Endothelial cell of umbilical vein (primary cell): ENCODE data around the gene LRRC8D. TPM values are rescaled to one million over a fixed set of nuclear protein-coding genes. Genes with fewer than 3 reads are reported as not detected.

Source experiments
- BruUV-seq: library from RNA; stranded (reverse); fragments of 400-500 nt; replicated peaks from 2 replicates; lab custom pipeline; 2021; lab: Mats Ljungman, UMichigan
- CTCF ChIA-PET: fragments of 300-600, 350-600 bp; sonication (Branson Sonifier 250); formaldehyde crosslinking; loops from one replicate; lab custom pipeline; 2021; ENCODE audit warnings: antibody characterized with exemption, inconsistent platforms; lab: Charles Lee
- POLR2A ChIA-PET: fragments of 300-600, 350-600 bp; sonication (Branson Sonifier 250); formaldehyde crosslinking; loops from one replicate; lab custom pipeline; 2021; ENCODE audit warnings: antibody characterized with exemption, inconsistent platforms; lab: Charles Lee
- DNase-seq: peaks from one replicate; pipeline ENCODE4 v3.0.0-alpha.2; 2011; ENCODE audit warnings: low read depth, low spot score
- FAIRE-seq: peaks from 2 replicates; lab custom pipeline; 2011; peaks lifted over from hg19 to GRCh38; lab: Jason Lieb, UNC
- H2AFZ ChIP-seq: 2 replicates; pipeline ENCODE4 v1.6.0; 2012; ENCODE audit warnings: low read depth, low read length, control low read depth, inconsistent platforms
- H3K27ac ChIP-seq: 2 replicates; pipeline ENCODE4 v1.5.1; 2011; ENCODE audit warnings: low read depth, mild to moderate bottlenecking, control low read depth, low read length, moderate library complexity; ENCODE audit not compliant: insufficient read depth
- H3K27me3 ChIP-seq, 2 experiments: 2 replicates each; pipeline versions ENCODE4 v1.6.0 to v1.6.1; 2011; ENCODE audit warnings: low read length in 2 of 2, mixed read lengths in 1 of 2; ENCODE audit not compliant: control insufficient read depth in 2 of 2, insufficient read depth in 2 of 2
- H3K36me3 ChIP-seq, 2 experiments: 2 replicates in 1 of 2; 3 replicates in 1 of 2; pipeline ENCODE4 v1.5.1; 2011; ENCODE audit warnings: low read length in 2 of 2, mild to moderate bottlenecking in 1 of 2, moderate library complexity in 1 of 2; ENCODE audit not compliant: control insufficient read depth in 2 of 2, insufficient read depth in 2 of 2; ENCODE audit errors: extremely low read depth in 1 of 2
- H3K4me1 ChIP-seq: 3 replicates; pipeline ENCODE4 v1.5.1; 2011; ENCODE audit warnings: mild to moderate bottlenecking, low read length; ENCODE audit not compliant: control insufficient read depth, insufficient read depth; ENCODE audit errors: extremely low read depth
- H3K4me2 ChIP-seq: 2 replicates; pipeline ENCODE4 v1.6.1; 2011; ENCODE audit warnings: low read length, control low read depth, mixed read lengths; ENCODE audit not compliant: insufficient read depth
- H3K4me3 ChIP-seq, 3 experiments: fragments of 200-600 bp in 1 of 3; sonication (generic), shearing (Covaris generic) in 1 of 3; replicated peaks in 1 of 3; 2 replicates each; pipeline ENCODE4 v1.5.1; 2011 to 2016; ENCODE audit warnings: control low read depth in 3 of 3, low read length in 3 of 3, mild to moderate bottlenecking in 2 of 3, inconsistent platforms in 1 of 3, low read depth in 1 of 3, moderate library complexity in 1 of 3; ENCODE audit not compliant: insufficient read depth in 1 of 3
- H3K79me2 ChIP-seq: 2 replicates; pipeline ENCODE4 v1.6.0; 2012; ENCODE audit warnings: low read length, inconsistent platforms; ENCODE audit not compliant: control insufficient read depth, insufficient read depth
- H3K9ac ChIP-seq: replicated peaks from 2 replicates; pipeline ENCODE3; 2011; ENCODE audit warnings: low read length, control low read depth; ENCODE audit not compliant: insufficient read depth; ENCODE audit errors: extremely low read depth
- H3K9me1 ChIP-seq: replicated peaks from 3 replicates; pipeline ENCODE4 v1.6.0; 2011; ENCODE audit warnings: mild to moderate bottlenecking, low read length; ENCODE audit not compliant: control insufficient read depth, insufficient read depth; ENCODE audit errors: extremely low read depth
- H3K9me3 ChIP-seq: replicated peaks from 2 replicates; pipeline ENCODE4 v1.5.1; 2012; ENCODE audit warnings: low read length, inconsistent platforms; ENCODE audit not compliant: control insufficient read depth, insufficient read depth
- H4K20me1 ChIP-seq: replicated peaks from 2 replicates; pipeline ENCODE3; 2011; ENCODE audit warnings: mild to moderate bottlenecking, low read length; ENCODE audit not compliant: control insufficient read depth, insufficient read depth; ENCODE audit errors: extremely low read depth
- EZH2 ChIP-seq: IDR thresholded peaks from 2 replicates; pipeline ENCODE4 v1.6.1; 2012; ENCODE audit warnings: borderline replicate concordance, low read depth, mild to moderate bottlenecking, moderate library complexity, low read length, inconsistent platforms; ENCODE audit not compliant: severe bottlenecking
- FOS ChIP-seq: IDR thresholded peaks from 2 replicates; pipeline ENCODE4 v1.6.1; 2011; ENCODE audit warnings: mild to moderate bottlenecking, low read length, moderate library complexity, borderline replicate concordance; ENCODE audit not compliant: insufficient read depth
- GATA2 ChIP-seq: IDR thresholded peaks from 2 replicates; pipeline ENCODE4 v1.7.0; 2011; ENCODE audit warnings: low read depth, mild to moderate bottlenecking, moderate library complexity, mixed read lengths, low read length; ENCODE audit not compliant: insufficient read length, insufficient read depth
- JUN ChIP-seq: IDR thresholded peaks from 2 replicates; pipeline ENCODE4 v1.6.1; 2011; ENCODE audit warnings: borderline replicate concordance, low read depth; ENCODE audit not compliant: insufficient read length, insufficient read depth
- MYC ChIP-seq: IDR thresholded peaks from one replicate; pipeline ENCODE4 v1.6.1; 2011; ENCODE audit warnings: mild to moderate bottlenecking, low read depth, low read length
- POLR2A ChIP-seq: IDR thresholded peaks from 2 replicates; pipeline ENCODE4 v1.6.1; 2012; ENCODE audit warnings: low read depth, mild to moderate bottlenecking, control low read depth, low read length
- POLR2AphosphoS5 ChIP-seq: IDR thresholded peaks from 2 replicates; pipeline ENCODE4 v1.6.1; 2012; ENCODE audit warnings: low read depth, mild to moderate bottlenecking, control low read depth, low read length, moderate library complexity; ENCODE audit not compliant: insufficient read depth
- dilution Hi-C: fragments of 300-500 bp; cut with MboI; formaldehyde crosslinking; loops from one replicate; pipeline ENCODE4 v1.15.0; 2019; ENCODE audit warnings: low sequenced_read_pairs; ENCODE audit not compliant: extremely low pct_ligation_motif_present
- intact Hi-C: fragments of 100-400 bp; cut with micrococcal nuclease; formaldehyde crosslinking; loops from one replicate; pipeline ENCODE4 v1.10.0; 2022
- polyA plus RNA-seq, 4 experiments: library from polyadenylated mRNA; depleted of rRNA in 3 of 4; stranded (reverse) in 3 of 4; unstranded in 1 of 4; fragments of >200 nt; gene quantifications; 2 replicates each; pipeline versions ENCODE4 v1.2.1 to v1.2.3, GENCODE V29; 2011 to 2012; ENCODE audit warnings: missing spikeins in 1 of 4
- total RNA-seq: library from RNA; stranded (reverse); gene quantifications from 2 replicates; pipeline ENCODE4 v1.2.3, GENCODE V29; 2021
- TF ChIP-seq, protein P1 (sequence below): IDR thresholded peaks from 2 replicates; pipeline ENCODE4 v1.6.1; 2011; ENCODE audit not compliant: insufficient read depth, insufficient read length
- TF ChIP-seq, protein P2 (sequence below), 2 donors: IDR thresholded peaks; 1 replicate in 1 of 2; 2 replicates in 1 of 2; pipeline ENCODE4 v1.5.1; 2011; ENCODE audit warnings: low read length in 2 of 2, mild to moderate bottlenecking in 2 of 2, moderate library complexity in 2 of 2, control low read depth in 1 of 2, inconsistent platforms in 1 of 2, low read depth in 1 of 2; ENCODE audit not compliant: insufficient read depth in 1 of 2; ENCODE audit errors: extremely low read depth in 1 of 2

LRRC8D gene
- total and polyA plus RNA-seq, 2 donors (not counting 3 experiments of a cell fraction or from before 2014, with no cell fraction given), result 31.9 to 37.7 TPM

DNA sequence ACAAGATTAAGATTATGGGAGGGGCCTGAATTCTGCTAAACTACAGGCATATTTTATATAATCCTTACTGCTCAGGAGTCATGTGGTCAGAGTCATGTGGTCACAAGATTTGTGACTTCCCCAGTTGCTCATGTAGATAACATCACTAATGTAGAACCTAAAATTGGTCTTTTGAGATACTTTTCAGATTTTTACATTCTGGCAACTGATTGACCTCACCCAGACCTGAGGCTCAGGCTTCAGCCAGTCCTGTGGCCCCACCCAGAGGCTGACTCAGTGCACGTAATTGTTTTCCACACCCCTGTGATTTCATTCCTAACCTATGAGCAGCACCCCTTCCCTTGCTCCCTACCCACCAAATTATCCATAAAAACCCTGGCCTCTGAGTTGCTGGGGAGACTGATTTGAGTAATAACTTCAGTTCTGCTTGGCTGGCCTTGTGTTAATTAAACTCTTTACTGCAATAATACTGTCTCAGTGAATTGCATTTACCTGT, 132.3 kb downstream of the LRRC8D start:
- ChIA-PET CTCF (interaction anchor here (0.8 to 1.5 kb wide), 5 partner anchors 8 to 149 kb away, joined by 3 to 11 read pairs (median 3); no protein-coding TSS in a partner anchor), POLR2A (no interaction called here)
- TF ChIP-seq, protein P1, sequence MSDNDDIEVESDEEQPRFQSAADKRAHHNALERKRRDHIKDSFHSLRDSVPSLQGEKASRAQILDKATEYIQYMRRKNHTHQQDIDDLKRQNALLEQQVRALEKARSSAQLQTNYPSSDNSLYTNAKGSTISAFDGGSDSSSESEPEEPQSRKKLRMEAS, result no peak
- TF ChIP-seq, protein P2, sequence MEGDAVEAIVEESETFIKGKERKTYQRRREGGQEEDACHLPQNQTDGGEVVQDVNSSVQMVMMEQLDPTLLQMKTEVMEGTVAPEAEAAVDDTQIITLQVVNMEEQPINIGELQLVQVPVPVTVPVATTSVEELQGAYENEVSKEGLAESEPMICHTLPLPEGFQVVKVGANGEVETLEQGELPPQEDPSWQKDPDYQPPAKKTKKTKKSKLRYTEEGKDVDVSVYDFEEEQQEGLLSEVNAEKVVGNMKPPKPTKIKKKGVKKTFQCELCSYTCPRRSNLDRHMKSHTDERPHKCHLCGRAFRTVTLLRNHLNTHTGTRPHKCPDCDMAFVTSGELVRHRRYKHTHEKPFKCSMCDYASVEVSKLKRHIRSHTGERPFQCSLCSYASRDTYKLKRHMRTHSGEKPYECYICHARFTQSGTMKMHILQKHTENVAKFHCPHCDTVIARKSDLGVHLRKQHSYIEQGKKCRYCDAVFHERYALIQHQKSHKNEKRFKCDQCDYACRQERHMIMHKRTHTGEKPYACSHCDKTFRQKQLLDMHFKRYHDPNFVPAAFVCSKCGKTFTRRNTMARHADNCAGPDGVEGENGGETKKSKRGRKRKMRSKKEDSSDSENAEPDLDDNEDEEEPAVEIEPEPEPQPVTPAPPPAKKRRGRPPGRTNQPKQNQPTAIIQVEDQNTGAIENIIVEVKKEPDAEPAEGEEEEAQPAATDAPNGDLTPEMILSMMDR (IDR thresholded peaks at IDR 0.05; ENCODE audit: extremely low read depth in 1 of 2, insufficient read depth in 1 of 2, low read depth in 1 of 2, low read length in 2 of 2), result peak; percentile 24 to 29
- no peak for TF ChIP-seq FOS
- H3K9ac ChIP-seq, result no peak overlapping the region
- BruUV-seq, result no TSS peak
- H3K4me3 ChIP-seq, result no peak overlapping the region
- peak; percentile 42 for DNase-seq
- H3K36me3 ChIP-seq, result no peaks in the 10 kb centered on the region
- peak overlapping the region; percentile 70 for H2AFZ ChIP-seq
- H3K9me3 ChIP-seq, result no peaks in the 10 kb centered on the region
- FAIRE-seq, result peak; percentile 80
- peaks cover 5% of the 10 kb centered on the region for H3K4me1 ChIP-seq
- dilution Hi-C loops, result no loop called here
- no peak overlapping the region for H3K4me2 ChIP-seq
- no peaks in the 10 kb centered on the region for H3K27me3 ChIP-seq
- H3K79me2 ChIP-seq, result no peaks in the 10 kb centered on the region
- intact Hi-C loops, result loop anchor here (1.0 kb wide), 3 partner anchors 110 to 173 kb away; no protein-coding TSS in a partner anchor
- H3K9me1 ChIP-seq, result no peaks in the 10 kb centered on the region
- no peak overlapping the region for H3K27ac ChIP-seq
- no peaks in the 10 kb centered on the region for H4K20me1 ChIP-seq

DNA sequence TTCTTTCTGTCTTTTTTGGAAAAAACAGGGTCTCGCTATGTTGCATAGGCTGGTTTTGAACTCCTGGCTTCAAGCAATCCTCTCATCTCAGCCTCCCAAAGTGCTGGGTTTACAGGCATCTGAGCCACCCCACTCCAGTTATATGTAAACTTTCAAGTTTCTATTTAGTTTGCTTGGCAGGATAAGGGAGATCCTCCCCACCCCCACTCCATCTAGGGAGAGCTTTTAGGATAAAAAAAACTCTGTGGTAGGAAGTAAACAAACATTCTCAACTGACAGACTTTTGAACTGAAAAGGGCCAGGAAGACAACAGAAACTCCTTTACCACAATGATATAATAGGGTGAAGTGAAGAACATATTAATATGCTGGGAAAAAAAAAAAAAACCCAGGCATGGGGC, 133.1 kb downstream of the LRRC8D start:
- TF ChIP-seq, protein P2 (IDR thresholded peaks at IDR 0.05; ENCODE audit: extremely low read depth in 1 of 2, insufficient read depth in 1 of 2, low read depth in 1 of 2, low read length in 2 of 2), result no peak
- TF ChIP-seq, protein P1, result no peak
- TF ChIP-seq MYC (no peak), POLR2AphosphoS5 (no peak), JUN (no peak), GATA2 (no peak), EZH2 (no peak), FOS (no peak), POLR2A (no peak)
- Histone ChIP-seq H3K4me1 (peaks cover 5% of the 10 kb centered on the region), H3K9me1 (no peaks in the 10 kb centered on the region), H3K9ac (no peak overlapping the region), H3K79me2 (no peaks in the 10 kb centered on the region), H3K4me2 (no peak overlapping the region), H3K27ac (no peak overlapping the region), H3K4me3 (no peak overlapping the region), H3K27me3 (no peaks in the 10 kb centered on the region), H3K36me3 (no peaks in the 10 kb centered on the region), H3K9me3 (no peaks in the 10 kb centered on the region), H4K20me1 (no peaks in the 10 kb centered on the region), H2AFZ (no peak overlapping the region)
- CTCF ChIA-PET, result interaction anchor here (0.8 to 1.5 kb wide), 5 partner anchors 9 to 150 kb away, joined by 3 to 11 read pairs (median 3); no protein-coding TSS in a partner anchor
- FAIRE-seq (no peak), DNase-seq (no peak)
- intact Hi-C loops (loop anchor here (1.0 kb wide), 3 partner anchors 111 to 174 kb away; no protein-coding TSS in a partner anchor), dilution Hi-C loops (no loop called here)
- POLR2A ChIA-PET, result no interaction called here
- BruUV-seq, result no TSS peak
